GM12801 (cell line): ENCODE results near the gene CXXC5.

ENCODE experiments used
- TF ChIP-seq, protein P1 (sequence below): IDR thresholded peaks from one replicate; pipeline ENCODE4 v1.5.1; 2011; ENCODE audit warnings: control low read depth; ENCODE audit not compliant: insufficient read length; ENCODE audit errors: extremely low read depth

Gene CXXC5

DNA sequence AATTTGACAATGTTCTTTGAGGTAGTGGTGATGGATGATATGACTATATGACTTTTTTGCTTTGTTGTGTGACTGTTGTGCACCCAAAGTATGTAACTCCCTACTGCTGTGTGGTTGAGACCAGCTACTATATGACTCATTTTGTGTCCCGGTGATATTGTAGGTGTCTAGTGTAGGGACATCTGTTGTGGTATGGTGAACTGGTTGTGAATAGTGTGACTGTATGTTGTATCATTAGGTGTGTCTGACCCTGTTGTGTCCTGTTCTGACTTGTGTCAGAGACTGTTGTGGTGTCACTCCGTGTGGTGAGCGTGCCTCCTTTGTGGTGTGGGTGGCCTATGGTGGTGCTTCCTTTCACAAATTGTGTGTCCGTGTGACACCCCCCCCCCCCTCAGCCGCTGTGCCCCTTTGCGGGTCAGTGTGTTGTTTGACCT, 11.2 kb upstream of the CXXC5 start:
- TF ChIP-seq, protein P1, sequence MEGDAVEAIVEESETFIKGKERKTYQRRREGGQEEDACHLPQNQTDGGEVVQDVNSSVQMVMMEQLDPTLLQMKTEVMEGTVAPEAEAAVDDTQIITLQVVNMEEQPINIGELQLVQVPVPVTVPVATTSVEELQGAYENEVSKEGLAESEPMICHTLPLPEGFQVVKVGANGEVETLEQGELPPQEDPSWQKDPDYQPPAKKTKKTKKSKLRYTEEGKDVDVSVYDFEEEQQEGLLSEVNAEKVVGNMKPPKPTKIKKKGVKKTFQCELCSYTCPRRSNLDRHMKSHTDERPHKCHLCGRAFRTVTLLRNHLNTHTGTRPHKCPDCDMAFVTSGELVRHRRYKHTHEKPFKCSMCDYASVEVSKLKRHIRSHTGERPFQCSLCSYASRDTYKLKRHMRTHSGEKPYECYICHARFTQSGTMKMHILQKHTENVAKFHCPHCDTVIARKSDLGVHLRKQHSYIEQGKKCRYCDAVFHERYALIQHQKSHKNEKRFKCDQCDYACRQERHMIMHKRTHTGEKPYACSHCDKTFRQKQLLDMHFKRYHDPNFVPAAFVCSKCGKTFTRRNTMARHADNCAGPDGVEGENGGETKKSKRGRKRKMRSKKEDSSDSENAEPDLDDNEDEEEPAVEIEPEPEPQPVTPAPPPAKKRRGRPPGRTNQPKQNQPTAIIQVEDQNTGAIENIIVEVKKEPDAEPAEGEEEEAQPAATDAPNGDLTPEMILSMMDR = no peak

DNA sequence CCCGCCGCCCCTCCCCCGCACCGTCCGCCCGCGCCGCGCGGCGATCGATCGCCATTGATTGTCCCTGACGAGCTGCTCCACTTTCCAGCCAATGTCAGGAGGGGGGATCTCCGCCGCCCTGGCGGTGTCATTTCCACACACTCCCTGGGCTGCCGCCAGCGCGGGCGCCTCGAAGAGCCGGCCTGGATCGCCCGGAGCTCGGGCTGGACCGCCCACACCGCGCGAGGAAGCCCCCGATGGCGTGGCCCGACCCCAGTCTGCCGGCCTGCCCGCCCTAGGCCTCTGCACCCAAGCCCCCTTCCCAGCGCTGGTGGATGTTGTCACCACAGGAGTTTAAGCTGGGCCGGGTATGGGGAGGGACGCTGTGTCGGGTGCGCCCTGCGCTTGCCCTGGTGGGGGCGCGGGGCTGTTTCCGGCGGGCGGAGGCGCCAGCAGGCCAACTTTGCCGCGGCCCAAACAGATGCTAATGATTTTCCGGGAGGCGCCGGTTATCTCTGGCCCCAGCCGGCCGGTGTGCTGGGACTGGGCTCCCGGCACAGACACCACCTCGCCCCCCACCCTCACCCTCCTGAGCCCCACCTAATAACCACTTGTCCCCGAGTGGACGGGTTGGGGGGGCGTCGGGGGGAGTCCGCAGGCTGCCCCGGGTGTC, 10.6 kb upstream of the CXXC5 start:
- TF ChIP-seq, protein P1 = no peak

DNA sequence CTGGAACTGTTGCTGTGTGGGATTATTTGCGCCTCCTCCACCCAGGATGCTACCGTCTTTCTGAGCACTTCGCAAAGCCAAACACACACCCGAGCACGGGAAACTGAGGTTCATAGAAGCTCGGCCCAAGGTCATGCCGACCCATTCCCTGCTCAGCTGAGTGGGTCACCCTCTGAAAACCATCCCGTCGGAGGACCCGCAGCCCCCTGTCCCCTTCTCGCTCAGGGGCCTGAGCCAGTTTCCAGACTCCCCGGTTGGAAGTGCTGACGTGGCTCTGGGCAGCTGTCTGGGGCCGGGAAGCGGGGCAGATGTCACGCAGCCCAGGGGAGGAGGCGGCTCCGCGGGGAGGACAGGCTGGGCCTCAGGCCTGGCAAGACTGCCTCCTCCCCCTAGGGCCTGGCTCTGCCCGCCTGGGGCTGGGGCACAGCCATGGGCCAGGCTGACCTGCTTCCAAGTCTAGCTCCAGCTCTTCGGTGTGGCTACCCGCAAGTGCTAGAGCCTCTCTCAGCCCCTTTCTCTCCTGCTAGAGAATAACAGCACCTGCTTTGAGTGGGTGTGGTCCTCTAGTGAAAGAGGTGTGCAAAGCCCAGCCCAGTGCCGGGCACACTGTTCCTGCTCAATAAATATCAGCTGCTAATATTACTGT, 9.9 kb upstream of the CXXC5 start:
- TF ChIP-seq, protein P1 = no peak

DNA sequence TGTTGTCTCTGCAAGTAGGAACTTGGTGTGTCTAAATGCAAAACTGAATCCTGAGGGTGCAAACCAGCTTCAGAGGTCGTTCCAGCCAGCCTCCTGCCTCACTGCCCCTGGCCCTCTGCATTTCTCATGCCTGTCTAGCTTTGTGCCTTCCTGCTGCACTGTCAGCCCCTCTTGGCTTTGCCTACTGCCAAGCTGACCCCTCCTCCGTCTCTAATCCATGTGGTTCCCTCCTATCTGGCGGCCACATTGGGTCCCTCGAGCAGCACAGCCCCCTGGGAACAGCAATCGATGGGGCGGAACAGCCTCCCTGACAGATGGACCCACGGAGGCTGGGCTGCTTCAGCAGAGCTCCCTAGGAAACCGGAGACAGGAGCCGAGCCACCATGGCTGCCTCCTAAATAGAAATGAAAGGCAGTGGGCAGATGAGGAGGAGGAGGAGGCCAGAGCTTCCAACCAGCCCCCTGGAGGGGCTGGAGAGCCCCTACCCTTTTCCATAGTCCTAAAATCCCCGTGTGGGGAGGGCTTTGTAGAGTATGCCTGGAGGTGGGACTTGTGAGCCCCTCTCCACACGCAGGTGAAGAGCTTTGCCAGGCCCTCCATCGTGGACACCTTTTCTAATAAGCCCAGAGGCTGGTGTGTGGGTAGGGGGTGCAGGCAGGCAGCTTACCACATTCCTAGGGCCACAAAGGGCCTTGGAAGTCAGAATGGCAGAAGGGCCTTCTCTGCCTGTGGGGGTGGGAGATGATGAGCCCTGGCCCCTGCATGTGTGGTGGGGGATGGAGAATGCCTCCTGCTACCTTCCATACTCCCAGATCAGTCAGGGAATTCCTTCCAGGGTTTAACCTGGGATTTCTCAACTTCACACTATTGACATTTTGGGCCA, 9.2 kb upstream of the CXXC5 start:
- TF ChIP-seq, protein P1 = no peak

DNA sequence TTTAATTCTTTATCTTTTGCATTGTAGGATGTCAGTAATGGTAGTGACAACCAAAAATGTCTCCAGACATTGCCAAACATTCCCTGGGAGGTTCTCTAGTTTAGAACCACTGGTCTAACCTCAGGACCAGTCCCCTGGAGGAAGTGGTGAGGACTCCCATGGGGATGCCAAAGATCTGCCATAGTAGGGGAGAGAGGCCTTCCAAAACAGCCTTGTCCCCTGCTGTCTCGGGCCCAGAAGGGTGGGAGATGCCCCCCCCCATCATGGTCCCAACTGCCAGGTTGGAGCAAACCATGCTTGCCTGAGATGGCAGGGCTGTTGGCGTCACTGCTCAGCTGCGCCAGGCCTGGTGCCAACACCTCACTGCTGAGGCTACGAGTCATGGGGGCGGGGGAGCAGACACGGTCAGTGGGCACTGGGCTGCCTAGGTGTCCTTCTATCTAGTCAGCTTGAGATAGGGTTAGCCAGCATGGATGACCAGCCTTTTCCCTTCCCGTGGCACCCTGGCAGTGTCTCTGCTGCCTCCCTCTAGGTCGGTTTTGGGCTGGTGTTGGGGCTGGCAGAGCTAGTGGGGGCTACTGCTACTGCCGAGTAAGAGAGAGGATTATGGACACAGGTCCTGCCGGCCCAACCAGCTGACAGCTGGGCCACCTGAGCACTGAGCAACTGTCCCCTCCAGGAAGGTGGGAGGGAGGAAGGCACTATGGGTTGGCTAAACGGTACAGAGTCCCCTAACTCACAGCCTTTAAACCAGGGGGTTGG, 8.3 kb upstream of the CXXC5 start:
- TF ChIP-seq, protein P1 = no peak

DNA sequence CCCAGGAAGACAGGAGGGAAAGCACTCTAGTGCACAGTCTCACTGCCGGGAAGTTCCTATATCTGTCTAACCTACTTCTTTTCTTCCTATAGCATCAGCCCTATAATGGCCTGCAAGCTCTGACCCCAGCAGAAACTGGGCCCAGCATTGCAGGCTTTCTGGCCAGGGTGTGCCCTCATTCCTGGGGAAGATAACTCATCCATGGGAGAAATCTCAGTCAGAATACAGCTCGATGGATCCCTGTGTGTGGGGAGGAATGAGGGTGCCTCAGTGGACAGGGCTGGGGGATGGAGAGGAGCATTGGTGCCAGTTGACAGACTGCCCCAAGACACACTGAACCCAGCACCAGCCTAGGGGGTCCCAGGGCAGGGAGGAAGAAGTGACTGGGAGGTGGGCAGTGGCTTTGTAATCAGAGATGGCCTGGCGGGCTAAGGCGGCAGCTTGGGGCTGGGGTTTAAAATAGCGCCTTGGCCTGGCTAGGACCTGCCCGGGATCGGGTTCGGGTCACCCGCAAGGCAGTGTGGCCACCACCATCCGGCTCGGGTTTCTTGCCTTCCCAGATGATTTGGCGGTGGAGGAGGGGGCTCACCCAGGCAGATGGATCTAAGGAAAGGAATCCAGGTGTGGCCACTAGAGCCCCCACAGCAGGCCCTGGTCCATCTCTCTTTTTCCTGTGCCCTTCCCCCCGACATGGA, 7.6 kb upstream of the CXXC5 start:
- TF ChIP-seq, protein P1 = no peak
